Activated effector memory CD4-positive, alpha-beta T cell treated with Interleukin-2 at 50 U/mL for 16 hours (primary cell): Measurements from ENCODE around the gene WDR82.
A peak's percentile ranks its signal among the peaks of the same experiment; 100 is the strongest.

Experiments used
- DNase-seq: peaks from one replicate; pipeline ENCODE4 v3.0.0-alpha.2; 2020

WDR82 gene

GRCh38 chr3:52236424-52236886 lies 42.0 kb downstream of the WDR82 start:
- no peak for DNase-seq

GRCh38 chr3:52234516-52235447 lies 43.7 kb downstream of the WDR82 start:
- DNase-seq: no peak

GRCh38 chr3:52233968-52234367 lies 44.5 kb downstream of the WDR82 start:
- no peak for DNase-seq

GRCh38 chr3:52233108-52233591 lies 45.3 kb downstream of the WDR82 start:
- no peak for DNase-seq

- DNase-seq: no peak
These were observed 46.0 kb downstream of the WDR82 start for GRCh38 chr3:52232279-52233107.

GRCh38 chr3:52231502-52232278 lies 46.8 kb downstream of the WDR82 start:
- peak; percentile 76 for DNase-seq

GRCh38 chr3:52230889-52231499 lies 47.5 kb downstream of the WDR82 start:
- no peak for DNase-seq

GRCh38 chr3:52230461-52230860 lies 48.0 kb downstream of the WDR82 start:
- DNase-seq: no peak

GRCh38 chr3:52229656-52230055 lies 48.8 kb downstream of the WDR82 start:
- DNase-seq: no peak

GRCh38 chr3:52228751-52229291 lies 49.6 kb downstream of the WDR82 start:
- DNase-seq: no peak

- no peak for DNase-seq
These were observed 50.2 kb downstream of the WDR82 start for GRCh38 chr3:52228266-52228665.

- DNase-seq: no peak
These were observed 50.7 kb downstream of the WDR82 start for GRCh38 chr3:52227766-52228165.

GRCh38 chr3:52227117-52227516 lies 51.3 kb downstream of the WDR82 start:
- DNase-seq: no peak

- DNase-seq: no peak
These were observed 52.1 kb downstream of the WDR82 start for GRCh38 chr3:52226229-52226817.

GRCh38 chr3:52225452-52226228 lies 52.8 kb downstream of the WDR82 start, which contains the start of gene TLR9:
Gene TLR9, minus strand, starts transcription at chr3:52225645. Its CDS starts 116 bp downstream, at chr3:52225529.
- no peak for DNase-seq

- DNase-seq: no peak
These were observed 54.7 kb downstream of the WDR82 start for GRCh38 chr3:52223449-52224408.

GRCh38 chr3:52222319-52223221 lies 55.9 kb downstream of the WDR82 start:
- DNase-seq: no peak
